A673 (cell line): ENCODE data around the gene ICOS. TPM values are rescaled to one million over a fixed set of nuclear protein-coding genes. Genes with fewer than 3 reads are reported as not detected.

Experiments
- BruUV-seq: library from RNA; stranded (reverse); fragments of 400-500 nt; replicated peaks from 2 replicates; lab custom pipeline; 2021; lab: Mats Ljungman, UMichigan
- CTCF ChIA-PET: fragments of 300-600 bp; sonication (Branson Sonifier 250); formaldehyde crosslinking; loops from one replicate; lab custom pipeline; 2022; ENCODE audit warnings: antibody characterized with exemption; lab: Charles Lee
- POLR2A ChIA-PET: fragments of 300-600 bp; sonication (Branson Sonifier 250); formaldehyde crosslinking; loops from one replicate; lab custom pipeline; 2022; ENCODE audit warnings: antibody characterized with exemption; ENCODE audit not compliant: low non-redundant PET; lab: Charles Lee
- DNase-seq: peaks from one replicate; pipeline ENCODE4 v3.0.0-alpha.2; 2015; ENCODE audit warnings: low spot score
- H3K27ac ChIP-seq: fragments of 200-600 bp; sonication (generic); 2 replicates; pipeline ENCODE4 v1.5.1; 2016; ENCODE audit warnings: mixed run types, low read depth, mild to moderate bottlenecking, mixed read lengths, antibody characterized with exemption, low read length; ENCODE audit not compliant: poor library complexity, severe bottlenecking
- H3K27me3 ChIP-seq: fragments of 200-600 bp; sonication (generic); replicated peaks from 2 replicates; pipeline ENCODE4 v1.6.1; 2017; ENCODE audit warnings: mixed run types, low read depth, mild to moderate bottlenecking, mixed read lengths, antibody characterized with exemption, low read length; ENCODE audit not compliant: insufficient read depth, poor library complexity
- H3K36me3 ChIP-seq: fragments of 200-600 bp; sonication (generic); 2 replicates; pipeline ENCODE4 v1.6.1; 2016; ENCODE audit warnings: mixed run types, mild to moderate bottlenecking, mixed read lengths, antibody characterized with exemption, low read length; ENCODE audit not compliant: insufficient read depth, poor library complexity, severe bottlenecking
- H3K4me1 ChIP-seq: fragments of 200-600 bp; sonication (generic); 2 replicates; pipeline ENCODE4 v1.6.1; 2017; ENCODE audit warnings: mixed run types, mild to moderate bottlenecking, mixed read lengths, antibody characterized with exemption, low read length; ENCODE audit not compliant: insufficient read depth, poor library complexity, severe bottlenecking
- H3K4me3 ChIP-seq: fragments of 200-600 bp; sonication (generic); 2 replicates; pipeline ENCODE4 v1.5.1; 2016; ENCODE audit warnings: low read depth, mixed run types, mild to moderate bottlenecking, mixed read lengths, low read length; ENCODE audit not compliant: poor library complexity, severe bottlenecking
- H3K9me3 ChIP-seq: fragments of 200-600 bp; sonication (generic); 2 replicates; pipeline ENCODE4 v1.6.1; 2016; ENCODE audit warnings: mixed run types, low read depth, mild to moderate bottlenecking, mixed read lengths, antibody characterized with exemption, low read length; ENCODE audit not compliant: poor library complexity, severe bottlenecking
- EZH2 ChIP-seq: fragments of 200-600 bp; sonication (generic); IDR thresholded peaks from 2 replicates; pipeline ENCODE4 v1.6.1; 2017; ENCODE audit warnings: borderline replicate concordance, low read depth, mild to moderate bottlenecking, mixed read lengths, antibody characterized with exemption, low read length; ENCODE audit not compliant: poor library complexity, severe bottlenecking
- intact Hi-C: fragments of 100-400 bp; cut with micrococcal nuclease; formaldehyde crosslinking; loops from one replicate; pipeline ENCODE4 v1.10.0; 2022; ENCODE audit not compliant: unreplicated experiment
- total RNA-seq: library from RNA; stranded (reverse); gene quantifications from 2 replicates; pipeline ENCODE4 v1.2.3, GENCODE V29; 2021
- TF ChIP-seq, protein P1 (sequence below): fragments of 300-800, 200-600 bp; sonication (generic); conservative IDR thresholded peaks from 2 replicates; pipeline ENCODE4 v1.5.1; 2017; ENCODE audit warnings: low read depth, mild to moderate bottlenecking, antibody characterized with exemption, low read length, moderate library complexity, mixed read lengths

The ICOS gene
- total RNA-seq, 1 experiment from 2014 or later: not detected

GRCh38 chr2:203909974-203910373, 26.6 kb upstream of the ICOS start:
- ChIA-PET CTCF (interaction anchor here (0.6 to 1.0 kb wide), 2 partner anchors 95 to 103 kb away, joined by 3 read pairs; no protein-coding TSS in a partner anchor), POLR2A (interaction anchor here (0.6 to 0.7 kb wide), 2 partner anchors 591 to 953 kb away, joined by 4 to 5 read pairs; no protein-coding TSS in a partner anchor)
- no peak for DNase-seq
- no peaks in the 10 kb centered on the region for H3K4me1 ChIP-seq
- intact Hi-C loops: loop anchor here (5.0 to 10.0 kb wide), 2 partner anchors 455 to 1323 kb away; no protein-coding TSS in a partner anchor
- H3K4me3 ChIP-seq: no peak overlapping the region
- BruUV-seq: no TSS peak
- H3K36me3 ChIP-seq: no peaks in the 10 kb centered on the region
- no peak overlapping the region for H3K27ac ChIP-seq
- H3K27me3 ChIP-seq: no peaks in the 10 kb centered on the region
- no peaks in the 10 kb centered on the region for H3K9me3 ChIP-seq
- TF ChIP-seq EZH2: no peak
- TF ChIP-seq, protein P1, sequence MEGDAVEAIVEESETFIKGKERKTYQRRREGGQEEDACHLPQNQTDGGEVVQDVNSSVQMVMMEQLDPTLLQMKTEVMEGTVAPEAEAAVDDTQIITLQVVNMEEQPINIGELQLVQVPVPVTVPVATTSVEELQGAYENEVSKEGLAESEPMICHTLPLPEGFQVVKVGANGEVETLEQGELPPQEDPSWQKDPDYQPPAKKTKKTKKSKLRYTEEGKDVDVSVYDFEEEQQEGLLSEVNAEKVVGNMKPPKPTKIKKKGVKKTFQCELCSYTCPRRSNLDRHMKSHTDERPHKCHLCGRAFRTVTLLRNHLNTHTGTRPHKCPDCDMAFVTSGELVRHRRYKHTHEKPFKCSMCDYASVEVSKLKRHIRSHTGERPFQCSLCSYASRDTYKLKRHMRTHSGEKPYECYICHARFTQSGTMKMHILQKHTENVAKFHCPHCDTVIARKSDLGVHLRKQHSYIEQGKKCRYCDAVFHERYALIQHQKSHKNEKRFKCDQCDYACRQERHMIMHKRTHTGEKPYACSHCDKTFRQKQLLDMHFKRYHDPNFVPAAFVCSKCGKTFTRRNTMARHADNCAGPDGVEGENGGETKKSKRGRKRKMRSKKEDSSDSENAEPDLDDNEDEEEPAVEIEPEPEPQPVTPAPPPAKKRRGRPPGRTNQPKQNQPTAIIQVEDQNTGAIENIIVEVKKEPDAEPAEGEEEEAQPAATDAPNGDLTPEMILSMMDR: no peak

- Histone ChIP-seq H3K27ac (no peak overlapping the region), H3K36me3 (no peaks in the 10 kb centered on the region), H3K4me1 (no peaks in the 10 kb centered on the region), H3K9me3 (no peaks in the 10 kb centered on the region), H3K4me3 (no peak overlapping the region), H3K27me3 (no peaks in the 10 kb centered on the region)
- POLR2A ChIA-PET: no interaction called here
- TF ChIP-seq, protein P1: no peak
- TF ChIP-seq EZH2: no peak
- no TSS peak for BruUV-seq
- intact Hi-C loops: no loop called here
- no peak for DNase-seq
- CTCF ChIA-PET: no interaction called here
These were observed 22.6 kb upstream of the ICOS start for GRCh38 chr2:203913947-203914346.

- intact Hi-C loops: no loop called here
- Histone ChIP-seq H3K36me3 (no peaks in the 10 kb centered on the region), H3K27ac (no peak overlapping the region), H3K4me1 (no peaks in the 10 kb centered on the region), H3K9me3 (no peaks in the 10 kb centered on the region), H3K27me3 (no peaks in the 10 kb centered on the region), H3K4me3 (no peak overlapping the region)
- no peak for DNase-seq
- POLR2A ChIA-PET: no interaction called here
- TF ChIP-seq, protein P1: no peak
- no peak for TF ChIP-seq EZH2
- no TSS peak for BruUV-seq
- CTCF ChIA-PET: no interaction called here
These were observed 21.9 kb upstream of the ICOS start for GRCh38 chr2:203914546-203915182.
